H1 (cell line): ENCODE results near the gene YIPF5. TPM values are rescaled to one million over a fixed set of nuclear protein-coding genes. Genes with fewer than 3 reads are reported as not detected.

Source experiments
- CTCF ChIA-PET: fragments of 300-600 bp; sonication (Branson Sonifier 250); formaldehyde crosslinking; loops from one replicate; lab custom pipeline; 2021; ENCODE audit not compliant: partially characterized antibody; lab: Charles Lee
- POLR2A ChIA-PET: fragments of 300-600 bp; sonication (Branson Sonifier 250); formaldehyde crosslinking; loops from one replicate; lab custom pipeline; 2021; ENCODE audit warnings: inconsistent platforms; ENCODE audit not compliant: partially characterized antibody; lab: Charles Lee
- DNase-seq, 2 experiments: peaks; one replicate each; pipeline versions ENCODE4 v3.0.0 to v3.0.0-alpha.2; 2010 to 2022; ENCODE audit warnings: low spot score in 2 of 2, low read depth in 1 of 2, mixed read lengths in 1 of 2
- FAIRE-seq: peaks from 2 replicates; lab custom pipeline; 2011; peaks lifted over from hg19 to GRCh38; lab: Jason Lieb, UNC
- H2AFZ ChIP-seq: 2 replicates; pipeline ENCODE4 v1.8.1; 2012; ENCODE audit warnings: low read length, inconsistent platforms
- H2AK5ac ChIP-seq: 2 replicates; pipeline ENCODE4 v1.6.1; 2013; ENCODE audit warnings: low read depth, low read length
- H2BK120ac ChIP-seq: replicated peaks from 2 replicates; pipeline ENCODE3; 2013; ENCODE audit warnings: low read depth, low read length, inconsistent platforms
- H2BK12ac ChIP-seq: 2 replicates; pipeline ENCODE4 v1.6.1; 2013; ENCODE audit warnings: low read depth, low read length
- H2BK15ac ChIP-seq: 2 replicates; pipeline ENCODE4 v1.6.1; 2013; ENCODE audit warnings: low read length
- H2BK20ac ChIP-seq: 2 replicates; pipeline ENCODE4 v1.6.1; 2013; ENCODE audit warnings: low read length
- H2BK5ac ChIP-seq: 2 replicates; pipeline ENCODE4 v1.6.1; 2013; ENCODE audit warnings: low read depth, low read length
- H3K14ac ChIP-seq: 2 replicates; pipeline ENCODE4 v1.6.1; 2013; ENCODE audit warnings: inconsistent platforms; ENCODE audit not compliant: insufficient read length
- H3K18ac ChIP-seq: 2 replicates; pipeline ENCODE4 v1.6.1; 2013; ENCODE audit warnings: low read length; ENCODE audit errors: extremely low read depth
- H3K23ac ChIP-seq: 2 replicates; pipeline ENCODE4 v1.6.1; 2013; ENCODE audit warnings: inconsistent platforms; ENCODE audit not compliant: insufficient read length
- H3K23me2 ChIP-seq: 2 replicates; pipeline ENCODE4 v1.6.1; 2013; ENCODE audit warnings: low read depth, low read length
- H3K27ac ChIP-seq: 2 replicates; pipeline ENCODE4 v1.6.1; 2011; ENCODE audit warnings: low read depth, low read length, inconsistent platforms
- H3K27me3 ChIP-seq, 4 experiments: replicated peaks in 1 of 4; 1 replicate in 1 of 4; 2 replicates in 3 of 4; pipeline versions ENCODE4 v1.6.1 to v1.8.1; 2011 to 2013; ENCODE audit warnings: low read length in 3 of 4, mild to moderate bottlenecking in 3 of 4, inconsistent platforms in 2 of 4, mixed read lengths in 2 of 4, moderate library complexity in 1 of 4; ENCODE audit not compliant: control insufficient read depth in 3 of 4, insufficient read depth in 3 of 4; ENCODE audit errors: extremely low read depth in 1 of 4
- H3K36me3 ChIP-seq, 4 experiments: 2 replicates each; pipeline versions ENCODE4 v1.6.1 to v1.8.1; 2011 to 2013; ENCODE audit warnings: mild to moderate bottlenecking in 4 of 4, low read length in 3 of 4, moderate library complexity in 2 of 4, control low read depth in 1 of 4, inconsistent platforms in 1 of 4; ENCODE audit not compliant: insufficient read depth in 4 of 4, control insufficient read depth in 2 of 4
- H3K4ac ChIP-seq: replicated peaks from 2 replicates; pipeline ENCODE3; 2013; ENCODE audit warnings: low read length, low read depth, mixed read lengths, inconsistent platforms; ENCODE audit not compliant: insufficient read length
- H3K4me1 ChIP-seq, 4 experiments: replicated peaks in 1 of 4; 1 replicate in 1 of 4; 2 replicates in 3 of 4; pipeline versions ENCODE4 v1.6.1 to v1.8.1; 2011 to 2013; ENCODE audit warnings: low read length in 3 of 4, inconsistent platforms in 2 of 4, mixed read lengths in 1 of 4; ENCODE audit not compliant: insufficient read depth in 4 of 4, control insufficient read depth in 3 of 4
- H3K4me2 ChIP-seq, 2 experiments: 2 replicates each; pipeline versions ENCODE4 v1.6.1 to v1.8.1; 2011 to 2013; ENCODE audit warnings: low read depth in 2 of 2, low read length in 2 of 2, control low read depth in 1 of 2, inconsistent platforms in 1 of 2, mild to moderate bottlenecking in 1 of 2; ENCODE audit not compliant: insufficient read depth in 1 of 2
- H3K4me3 ChIP-seq, 4 experiments: fragments of 200-600, 300-600 bp in 1 of 4; sonication (generic), shearing (Covaris generic), sonication (Bioruptor Twin) in 1 of 4; 2 replicates each; pipeline versions ENCODE4 v1.5.1 to v1.8.1; 2011 to 2016; ENCODE audit warnings: low read length in 4 of 4, low read depth in 3 of 4, control low read depth in 2 of 4, inconsistent platforms in 2 of 4, mild to moderate bottlenecking in 2 of 4, mixed read lengths in 1 of 4, moderate library complexity in 1 of 4; ENCODE audit not compliant: insufficient read depth in 2 of 4; ENCODE audit errors: extremely low read depth in 1 of 4
- H3K56ac ChIP-seq: replicated peaks from 2 replicates; pipeline ENCODE3; 2013; ENCODE audit warnings: low read depth, mild to moderate bottlenecking, mixed read lengths, low read length, inconsistent platforms; ENCODE audit not compliant: insufficient read length
- H3K79me1 ChIP-seq: 2 replicates; pipeline ENCODE4 v1.6.1; 2013; ENCODE audit warnings: low read depth, low read length, control low read depth
- H3K79me2 ChIP-seq, 2 experiments: 2 replicates each; pipeline versions ENCODE4 v1.6.1 to v1.8.1; 2012 to 2013; ENCODE audit warnings: low read length in 2 of 2, mild to moderate bottlenecking in 2 of 2, inconsistent platforms in 1 of 2; ENCODE audit not compliant: insufficient read depth in 2 of 2, control insufficient read depth in 1 of 2
- H3K9ac ChIP-seq, 4 experiments: replicated peaks in 1 of 4; 1 replicate in 1 of 4; 2 replicates in 3 of 4; pipeline versions ENCODE4 v1.6.1 to v1.8.1; 2011 to 2013; ENCODE audit warnings: low read depth in 3 of 4, low read length in 3 of 4, control low read depth in 2 of 4, mild to moderate bottlenecking in 2 of 4, moderate library complexity in 2 of 4, inconsistent platforms in 1 of 4; ENCODE audit errors: extremely low read depth in 1 of 4
- H3K9me3 ChIP-seq, 2 experiments: 2 replicates each; pipeline versions ENCODE4 v1.6.1 to v1.8.1; 2012 to 2013; ENCODE audit warnings: mild to moderate bottlenecking in 2 of 2, moderate library complexity in 2 of 2, control low read depth in 1 of 2, inconsistent platforms in 1 of 2, low read depth in 1 of 2, low read length in 1 of 2, mixed read lengths in 1 of 2; ENCODE audit not compliant: insufficient read depth in 2 of 2
- H4K20me1 ChIP-seq, 2 experiments: replicated peaks in 1 of 2; 2 replicates each; pipeline versions ENCODE3 to v1.8.1; 2011 to 2013; ENCODE audit warnings: inconsistent platforms in 2 of 2, low read length in 2 of 2, mild to moderate bottlenecking in 1 of 2; ENCODE audit not compliant: insufficient read depth in 2 of 2, control insufficient read depth in 1 of 2
- H4K5ac ChIP-seq: 2 replicates; pipeline ENCODE4 v1.6.1; 2013; ENCODE audit warnings: low read length, low read depth, mixed read lengths, inconsistent platforms; ENCODE audit not compliant: insufficient read length
- H4K8ac ChIP-seq: 2 replicates; pipeline ENCODE4 v1.8.0; 2013; ENCODE audit warnings: mild to moderate bottlenecking, moderate library complexity, low read length, inconsistent platforms; ENCODE audit not compliant: insufficient read depth; ENCODE audit errors: extremely low read depth
- H4K91ac ChIP-seq: replicated peaks from 2 replicates; pipeline ENCODE3; 2013; ENCODE audit warnings: low read length, mixed read lengths, inconsistent platforms; ENCODE audit not compliant: insufficient read length
- BACH1 ChIP-seq: IDR thresholded peaks from 2 replicates; pipeline ENCODE4 v1.6.1; 2012; ENCODE audit warnings: low read length, improper control_type of control experiment
- CREB1 ChIP-seq: IDR thresholded peaks from 2 replicates; pipeline ENCODE4 v1.6.1; 2012; ENCODE audit warnings: inconsistent platforms
- EGR1 ChIP-seq: IDR thresholded peaks from 2 replicates; pipeline ENCODE4 v1.6.1; 2011; ENCODE audit warnings: low read depth, low read length, borderline replicate concordance
- EP300 ChIP-seq, 2 experiments: IDR thresholded peaks; 1 replicate in 1 of 2; 2 replicates in 1 of 2; pipeline ENCODE4 v1.6.1; 2011 to 2012; ENCODE audit warnings: low read depth in 2 of 2, low read length in 2 of 2, mild to moderate bottlenecking in 2 of 2, borderline replicate concordance in 1 of 2, inconsistent platforms in 1 of 2, moderate library complexity in 1 of 2
- NRF1 ChIP-seq: IDR thresholded peaks from 2 replicates; pipeline ENCODE4 v1.6.1; 2011; ENCODE audit warnings: mild to moderate bottlenecking, low read depth, low read length, improper control_type of control experiment
- POU5F1 ChIP-seq: IDR thresholded peaks from 2 replicates; pipeline ENCODE4 v1.6.1; 2011; ENCODE audit warnings: low read depth, mild to moderate bottlenecking, low read length, moderate library complexity
- TAF7 ChIP-seq: optimal IDR thresholded peaks from 2 replicates; pipeline ENCODE3; 2011; ENCODE audit warnings: low read depth, mild to moderate bottlenecking, inconsistent platforms, low read length, moderate library complexity, borderline replicate concordance
- WGBS, 2 experiments: shearing (Covaris generic) in 1 of 2; methylation state at CpG; one replicate each; pipeline versions ENCODE4 v1.1.6 to v1.1.7; 2013 to 2015; ENCODE audit warnings: low lambda C conversion rate in 2 of 2, mixed read lengths in 2 of 2, inconsistent platforms in 1 of 2, low coverage in 1 of 2, missing lambda C conversion rate in 1 of 2; ENCODE audit not compliant: insufficient replicate concordance in 2 of 2, insufficient coverage in 1 of 2, insufficient read length in 1 of 2; ENCODE audit errors: extremely low coverage in 1 of 2, missing lambda C conversion rate in 1 of 2; 5-methylcytosine and 5-hydroxymethylcytosine counted together
- long read RNA-seq, 2 experiments: library from RNA in 1 of 2; library from capped mRNA in 1 of 2; stranded (forward); transcript quantifications; one replicate each; pipeline ENCODE4 v2.0.0, GENCODE V29; 2021; ENCODE audit warnings: inconsistent platforms in 1 of 2
- polyA minus RNA-seq, 3 experiments: library from RNA; depleted of rRNA, polyadenylated mRNA; stranded (reverse); fragments of >200 nt; gene quantifications; 1 replicate in 2 of 3; 2 replicates in 1 of 3; pipeline ENCODE4 v1.2.3, GENCODE V29; 2011
- polyA plus RNA-seq, 7 experiments: library from polyadenylated mRNA; depleted of rRNA in 3 of 7; stranded (reverse) in 5 of 7; unstranded in 2 of 7; fragments of >200 nt in 5 of 7; fragments of 200-250 nt in 2 of 7; gene quantifications; 1 replicate in 5 of 7; 2 replicates in 1 of 7; 4 replicates in 1 of 7; pipeline versions ENCODE4 v1.2.1 to v1.2.3, GENCODE V29; 2011 to 2013; ENCODE audit warnings: missing spikeins in 2 of 7, mixed read lengths in 2 of 7
- total RNA-seq: library from RNA; stranded (reverse); fragmentation: NEBNext Ultra II Directional; extraction: Animal tissue kit (Norgen Biotek cat#: 25700); gene quantifications from 2 replicates; pipeline ENCODE4 v1.2.1, GENCODE V29; 2021

YIPF5 gene
- total RNA-seq: 33.6 and 34.2 TPM in 2 replicates
- polyA plus RNA-seq (2011; rRNA removed): 15.5 and 27.6 TPM in 2 replicates
- 28.0 TPM for polyA plus RNA-seq (2011; cell fraction: cytosol; rRNA removed)
- 12.3 TPM for polyA plus RNA-seq (2011; cell fraction: nucleus; rRNA removed)
- polyA plus RNA-seq (2012, experiment 1 of 2): 25.2 to 35.4 TPM (median 30.6 TPM) in 4 replicates
- 8.5 TPM for polyA plus RNA-seq (2012, experiment 2 of 2)
- 30.2 TPM for polyA plus RNA-seq (2013, experiment 1 of 2)
- polyA plus RNA-seq (2013, experiment 2 of 2): 34.6 TPM
- polyA minus RNA-seq (2011; rRNA and poly(A)+ RNA removed): 48.9 and 78.1 TPM in 2 replicates
- 13.6 TPM for polyA minus RNA-seq (2011; cell fraction: cytosol; rRNA and poly(A)+ RNA removed)
- 28.6 TPM for polyA minus RNA-seq (2011; cell fraction: nucleus; rRNA and poly(A)+ RNA removed)
- long read RNA-seq, experiment 1, transcript YIPF5-201 (6 exons, 3,147 nt): major isoform, 16 of 30 reads
- long read RNA-seq, experiment 1, partial matches to known transcripts: 7 of 30 reads
- long read RNA-seq, experiment 1, other reads (novel, unspliced or antisense): 7 of 30 reads
- long read RNA-seq, experiment 2, transcript YIPF5-201 (6 exons, 3,147 nt): major isoform, 41 of 49 reads
- long read RNA-seq, experiment 2, partial matches to known transcripts: 0 of 49 reads
- long read RNA-seq, experiment 2, other reads (novel, unspliced or antisense): 8 of 49 reads

DNA sequence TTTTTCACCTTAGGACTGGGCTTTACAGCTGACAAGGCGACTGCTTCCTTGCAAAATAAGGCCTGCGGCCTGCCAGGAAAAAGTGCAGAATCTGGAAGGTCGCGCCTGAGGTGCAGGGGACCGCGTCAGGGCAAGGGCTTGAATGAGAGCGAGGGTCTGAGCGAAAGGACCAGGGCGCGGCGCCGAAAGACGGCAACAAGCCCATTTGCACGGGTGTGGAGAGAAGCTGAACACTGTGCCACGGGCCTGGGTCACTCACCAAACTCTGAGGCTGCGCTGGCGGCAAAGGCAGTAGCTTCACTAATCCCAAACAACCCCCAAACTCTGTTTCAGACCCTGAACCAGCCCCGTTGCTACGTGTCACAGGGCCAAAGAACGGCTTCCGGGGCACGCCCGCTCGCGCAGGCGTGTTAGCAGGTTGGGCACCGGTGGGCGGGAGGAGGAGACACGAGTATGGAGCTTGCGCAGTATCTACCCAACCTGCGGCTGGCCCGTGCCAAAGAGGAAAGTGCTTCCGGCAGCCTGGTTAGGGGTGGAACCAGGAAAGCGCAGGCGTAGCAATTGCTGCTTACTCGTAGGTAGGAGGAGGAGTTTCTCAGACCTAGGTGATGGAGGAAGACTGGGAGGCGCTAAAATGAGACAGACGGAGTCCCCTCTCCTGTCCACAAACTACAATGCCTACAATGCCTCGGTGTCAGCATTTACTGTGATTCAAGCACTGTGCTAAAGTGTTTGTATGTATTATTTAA, at the start of gene YIPF5, which contains the start of gene KCTD16:
Gene YIPF5, minus strand, starts transcription at position 384 of the 749 bp plus-strand sequence. CDS start 704 bp downstream, outside the sequence.
Gene KCTD16, plus strand, starts transcription at position 598 of the 749 bp plus-strand sequence.
- H3K4ac ChIP-seq: no peak within 1 kb of the TSS
- H2BK5ac ChIP-seq: no peak within 1 kb of the TSS
- peaks cover 0 to 23% (median 0%) of the 10 kb centered on the region in 4 experiments; a peak in 3 of 8 replicates for H3K36me3 ChIP-seq
- peak within 1 kb of the TSS; percentile 49 to 68 for H3K4me2 ChIP-seq
- H4K20me1 ChIP-seq: no peaks in the 10 kb centered on the region
- H3K27ac ChIP-seq: peak within 1 kb of the TSS; percentile 54; the same call in 1 of the 2 replicates
- ChIA-PET POLR2A (interaction anchor here (1.3 kb wide), 1 partner anchor 10 kb away, joined by 5 read pairs; no protein-coding TSS in a partner anchor), CTCF (interaction anchor here (0.5 to 2.1 kb wide), 5 partner anchors 9 to 33 kb away, joined by 3 to 6 read pairs (median 3); no protein-coding TSS in a partner anchor)
- peak within 1 kb of the TSS; percentile 92 for H2AFZ ChIP-seq
- H4K91ac ChIP-seq: no peak within 1 kb of the TSS
- H2AK5ac ChIP-seq: no peak within 1 kb of the TSS
- no peak within 1 kb of the TSS for H2BK12ac ChIP-seq
- H3K23me2 ChIP-seq: peaks cover 3% of the 10 kb centered on the region; the same call in 1 of the 2 replicates
- peaks cover 0 to 23% of the 10 kb centered on the region in 2 experiments; a peak in 2 of 4 replicates for H3K79me2 ChIP-seq
- no peak within 1 kb of the TSS for H2BK20ac ChIP-seq
- H4K8ac ChIP-seq: peak within 1 kb of the TSS; percentile 68; the same call in 1 of the 2 replicates
- no peak within 1 kb of the TSS for H3K23ac ChIP-seq
- 2% methylated on average over 39 of the region's 39 CpGs; no CpG with 5 or more reads in 1 of the 2 experiments for WGBS, 2 experiments
- H2BK15ac ChIP-seq: no peak within 1 kb of the TSS
- no peaks in the 10 kb centered on the region for H3K27me3 ChIP-seq
- H4K5ac ChIP-seq: no peak within 1 kb of the TSS
- no peak within 1 kb of the TSS for H2BK120ac ChIP-seq
- peak within 1 kb of the TSS; percentile 88 to 97 (median 96) for H3K4me3 ChIP-seq
- FAIRE-seq (peak; percentile 95), DNase-seq (peak; percentile 88 to 91)
- H3K14ac ChIP-seq: no peak within 1 kb of the TSS
- no peak within 1 kb of the TSS for H3K18ac ChIP-seq
- 0 out of 2 replicates have a peak, but pooled peaks cover 2% of the 10 kb centered on the region for H3K79me1 ChIP-seq
- no peak within 1 kb of the TSS for H3K56ac ChIP-seq
- H3K9ac ChIP-seq: peak within 1 kb of the TSS; percentile 62 to 77 (median 71)
- peaks cover 0 to 5% (median 0%) of the 10 kb centered on the region in 4 experiments; a peak in 2 of 7 replicates for H3K4me1 ChIP-seq
- no peaks in the 10 kb centered on the region for H3K9me3 ChIP-seq
- TF ChIP-seq NRF1: peak; percentile 74
- peak; percentile 7; the same call in 1 of the 2 replicates for TF ChIP-seq CREB1
- TF ChIP-seq BACH1: no peak
- TF ChIP-seq EGR1: no peak
- no peak for TF ChIP-seq POU5F1
- TF ChIP-seq EP300 (IDR thresholded peaks at IDR 0.05; ENCODE audit: borderline replicate concordance in 1 of 2, low read depth in 2 of 2, low read length in 2 of 2): no peak
- no peak for TF ChIP-seq TAF7
